Gastrocnemius medialis (tissue), 4 donors: Measurements from ENCODE around the gene ADRA1B. TPM values are rescaled to one million over a fixed set of nuclear protein-coding genes. Genes with fewer than 3 reads are reported as not detected.
A peak's percentile ranks its signal among the peaks of the same experiment; 100 is the strongest.

Experiments used
- ATAC-seq, 2 donors: fragments of 150-250 bp; one replicate each; pipeline ENCODE4 v1.9.1; 2016
- DNase-seq, 2 donors: peaks; one replicate each; pipeline ENCODE4 v3.0.0-alpha.2; 2019
- H3K27ac ChIP-seq, 4 donors: fragments of 200-600 bp; sonication (generic); 1 replicate in 1 of 4; 2 replicates in 3 of 4; pipeline ENCODE4 v1.5.1; 2016 to 2018; ENCODE audit warnings: mild to moderate bottlenecking in 2 of 4, moderate library complexity in 1 of 4
- H3K27me3 ChIP-seq, 3 donors: fragments of 200-600 bp; sonication (generic) in 2 of 3; 1 replicate in 1 of 3; 2 replicates in 2 of 3; pipeline versions ENCODE4 v1.5.1 to v1.6.0; 2016 to 2019; ENCODE audit warnings: mild to moderate bottlenecking in 1 of 3, moderate library complexity in 1 of 3
- H3K36me3 ChIP-seq, 2 donors: fragments of 200-600 bp; sonication (generic) in 1 of 2; one replicate each; pipeline ENCODE4 v1.5.1; 2017 to 2018
- H3K4me1 ChIP-seq, 2 donors: fragments of 200-600 bp; sonication (generic) in 1 of 2; one replicate each; pipeline ENCODE4 v1.5.1; 2016 to 2017; ENCODE audit warnings: mild to moderate bottlenecking in 2 of 2
- H3K4me3 ChIP-seq, 4 donors: fragments of 200-600 bp; sonication (generic) in 3 of 4; 1 replicate in 1 of 4; 2 replicates in 3 of 4; pipeline ENCODE4 v1.5.1; 2016 to 2019; ENCODE audit warnings: mild to moderate bottlenecking in 2 of 4
- H3K9me3 ChIP-seq, 3 donors: fragments of 200-600 bp; sonication (generic) in 2 of 3; 1 replicate in 1 of 3; 2 replicates in 2 of 3; pipeline ENCODE4 v1.5.1; 2016 to 2019
- CTCF ChIP-seq, 5 experiments: fragments of 450-650 bp in 3 of 5; fragments of 200-600 bp in 2 of 5; sonication (generic) in 2 of 5; IDR thresholded peaks in 4 of 5; conservative IDR thresholded peaks in 1 of 5; 1 replicate in 4 of 5; 2 replicates in 1 of 5; pipeline ENCODE4 v1.5.1; 2016 to 2019; ENCODE audit warnings: antibody characterized with exemption in 5 of 5, mild to moderate bottlenecking in 3 of 5, moderate library complexity in 3 of 5
- POLR2A ChIP-seq, 2 donors: fragments of 450-650 bp; IDR thresholded peaks; one replicate each; pipeline ENCODE4 v1.6.1; 2017; ENCODE audit warnings: antibody characterized with exemption in 2 of 2, mild to moderate bottlenecking in 2 of 2, moderate library complexity in 2 of 2
- in situ Hi-C, 4 donors: fragments of 200-750 bp; cut with MboI; loops; one replicate each; pipeline versions ENCODE4 v1.15.0 to v1.8.0; 2017; ENCODE audit warnings: low sequenced_read_pairs in 4 of 4
- intact Hi-C: fragments of 100-400 bp; cut with DNase I; formaldehyde crosslinking; loops from one replicate; pipeline ENCODE4 v1.15.1; 2023; ENCODE audit warnings: low total_unique reads
- total RNA-seq, 4 donors: library from RNA; depleted of rRNA; stranded (reverse); fragments of >200 nt; gene quantifications; one replicate each; pipeline versions ENCODE4 v1.1.0 to v1.2.3, GENCODE V29; 2016

ADRA1B gene
- total RNA-seq, 4 donors from 2014 or later, result 0.61 to 1.9 (median 0.94) TPM

DNA sequence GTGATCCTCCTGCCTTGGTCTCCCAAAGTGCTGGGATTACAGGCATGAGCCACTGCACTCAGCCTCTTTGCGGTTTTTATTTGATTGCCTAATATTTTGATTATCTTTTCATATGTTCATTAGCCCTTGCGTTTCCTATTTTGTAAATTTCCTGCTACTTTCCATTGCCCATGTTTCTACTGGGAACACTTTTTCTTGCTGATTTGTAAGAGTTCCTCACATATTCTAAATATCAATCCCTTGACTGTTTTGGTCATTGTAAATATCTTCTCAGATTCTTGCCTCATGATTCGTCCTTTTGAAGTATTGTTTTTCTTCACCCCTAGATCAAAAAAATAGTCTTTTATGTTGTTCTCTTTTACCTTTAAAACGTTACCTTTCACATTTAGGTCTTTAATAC is 54.8 kb downstream of the ADRA1B start:
- Histone ChIP-seq H3K4me1 (no peaks in the 10 kb centered on the region), H3K36me3 (no peaks in the 10 kb centered on the region), H3K9me3 (no peaks in the 10 kb centered on the region), H3K4me3 (no peak overlapping the region), H3K27me3 (peaks cover 27 to 31% (median 30%) of the 10 kb centered on the region in 3 donors), H3K27ac (no peak overlapping the region)
- in situ Hi-C loops, result no loop called here
- TF ChIP-seq POLR2A (IDR thresholded peaks at IDR 0.05) (no peak), CTCF (IDR thresholded peaks at IDR 0.05 in 4 of 5, conservative IDR thresholded peaks at IDR 0.05 in 1 of 5) (no peak)
- DNase-seq (no peak), ATAC-seq (no peak)
- intact Hi-C loops, result no loop called here

DNA sequence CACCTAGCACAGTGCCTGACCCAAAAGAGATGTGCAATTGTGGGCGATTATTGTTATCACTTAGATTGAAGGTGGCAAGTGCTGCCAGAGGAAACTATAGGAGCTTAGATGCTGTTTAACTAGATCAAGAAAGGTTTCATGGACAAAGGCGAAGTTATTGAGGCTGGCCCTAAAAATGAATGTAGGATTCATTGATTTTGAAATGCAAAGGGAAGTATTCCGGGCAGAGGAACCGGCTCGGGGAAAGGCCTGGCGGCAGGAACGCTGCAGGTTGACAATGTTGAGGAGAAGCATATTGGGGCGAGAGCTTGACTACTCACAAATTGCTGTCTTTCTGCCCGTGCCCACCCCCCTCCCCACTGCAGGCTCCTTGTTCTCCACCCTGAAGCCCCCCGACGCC is 55.2 kb downstream of the ADRA1B start:
- no peak for ATAC-seq
- in situ Hi-C loops, result no loop called here
- H3K36me3 ChIP-seq, result no peaks in the 10 kb centered on the region
- no peaks in the 10 kb centered on the region for H3K4me1 ChIP-seq
- no peaks in the 10 kb centered on the region for H3K9me3 ChIP-seq
- intact Hi-C loops, result no loop called here
- peaks cover 27 to 31% (median 30%) of the 10 kb centered on the region in 3 donors for H3K27me3 ChIP-seq
- no peak for DNase-seq
- H3K4me3 ChIP-seq, result no peak overlapping the region
- no peak overlapping the region for H3K27ac ChIP-seq
- TF ChIP-seq CTCF (IDR thresholded peaks at IDR 0.05 in 4 of 5, conservative IDR thresholded peaks at IDR 0.05 in 1 of 5) (no peak), POLR2A (IDR thresholded peaks at IDR 0.05) (no peak)

DNA sequence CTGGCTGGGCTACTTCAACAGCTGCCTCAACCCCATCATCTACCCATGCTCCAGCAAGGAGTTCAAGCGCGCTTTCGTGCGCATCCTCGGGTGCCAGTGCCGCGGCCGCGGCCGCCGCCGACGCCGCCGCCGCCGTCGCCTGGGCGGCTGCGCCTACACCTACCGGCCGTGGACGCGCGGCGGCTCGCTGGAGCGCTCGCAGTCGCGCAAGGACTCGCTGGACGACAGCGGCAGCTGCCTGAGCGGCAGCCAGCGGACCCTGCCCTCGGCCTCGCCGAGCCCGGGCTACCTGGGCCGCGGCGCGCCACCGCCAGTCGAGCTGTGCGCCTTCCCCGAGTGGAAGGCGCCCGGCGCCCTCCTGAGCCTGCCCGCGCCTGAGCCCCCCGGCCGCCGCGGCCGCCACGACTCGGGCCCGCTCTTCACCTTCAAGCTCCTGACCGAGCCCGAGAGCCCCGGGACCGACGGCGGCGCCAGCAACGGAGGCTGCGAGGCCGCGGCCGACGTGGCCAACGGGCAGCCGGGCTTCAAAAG is 55.7 kb downstream of the ADRA1B start:
- no peaks in the 10 kb centered on the region for H3K36me3 ChIP-seq
- in situ Hi-C loops, result no loop called here
- peak overlapping the region in 2 of 4 donors; percentile 22 to 34 for H3K4me3 ChIP-seq
- ATAC-seq (no peak), DNase-seq (no peak)
- H3K27ac ChIP-seq, result no peak overlapping the region
- TF ChIP-seq POLR2A (IDR thresholded peaks at IDR 0.05) (no peak), CTCF (IDR thresholded peaks at IDR 0.05 in 4 of 5, conservative IDR thresholded peaks at IDR 0.05 in 1 of 5) (no peak)
- intact Hi-C loops, result no loop called here
- H3K27me3 ChIP-seq, result peaks cover 27 to 31% (median 30%) of the 10 kb centered on the region in 3 donors
- no peaks in the 10 kb centered on the region for H3K9me3 ChIP-seq
- no peaks in the 10 kb centered on the region for H3K4me1 ChIP-seq

DNA sequence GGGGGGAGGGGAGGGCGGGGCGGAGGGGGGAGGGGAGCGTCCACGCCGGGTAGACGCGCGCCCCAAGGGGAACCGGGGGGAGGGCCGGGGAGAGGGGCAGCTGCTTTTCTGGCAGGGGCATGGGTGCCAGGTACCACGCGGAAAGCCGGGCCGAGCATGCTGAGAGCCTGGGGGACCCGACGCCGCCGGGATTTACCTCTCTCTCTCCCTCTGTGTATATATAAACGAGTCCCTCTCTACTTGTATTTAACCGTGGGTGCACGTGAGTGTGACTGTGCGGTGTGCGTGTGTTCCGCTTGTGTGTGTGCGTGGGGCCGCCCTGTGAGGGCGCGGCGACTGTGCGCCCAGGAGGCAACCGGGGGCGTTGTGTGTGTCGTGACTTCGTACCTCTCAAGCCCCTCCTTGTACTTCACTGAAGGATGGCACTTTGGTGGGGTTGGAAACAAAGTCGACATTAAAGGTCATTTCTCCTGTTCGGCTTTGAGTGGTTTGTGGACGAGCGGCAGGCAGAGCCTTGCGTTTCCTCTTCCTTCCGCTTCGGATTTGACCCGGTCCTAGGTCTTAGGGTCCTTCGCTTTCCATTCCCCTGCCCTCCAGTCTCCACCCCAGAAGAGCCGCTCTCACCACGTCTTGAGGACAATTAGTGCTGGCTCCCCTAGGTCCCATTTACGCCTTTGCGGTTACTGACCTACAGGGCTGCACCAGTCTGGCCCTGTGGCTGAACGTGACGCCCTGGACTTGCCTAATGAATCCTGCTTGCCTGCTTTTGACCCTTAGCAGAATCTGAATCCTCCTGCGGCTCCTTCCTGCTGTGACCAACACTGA is 56.5 kb downstream of the ADRA1B start:
- no peak for DNase-seq
- intact Hi-C loops (no loop called here), in situ Hi-C loops (no loop called here)

More for the DNA sequence above, 56.5 kb downstream of the ADRA1B start:
- ATAC-seq, result no peak
- H3K27me3 ChIP-seq, result peaks cover 27 to 31% (median 30%) of the 10 kb centered on the region in 3 donors
- peak overlapping the region in 1 of 4 donors; percentile 22 for H3K4me3 ChIP-seq
- no peaks in the 10 kb centered on the region for H3K4me1 ChIP-seq
- H3K36me3 ChIP-seq, result no peaks in the 10 kb centered on the region
- TF ChIP-seq POLR2A (IDR thresholded peaks at IDR 0.05), result no peak
- no peak for TF ChIP-seq CTCF (IDR thresholded peaks at IDR 0.05 in 4 of 5, conservative IDR thresholded peaks at IDR 0.05 in 1 of 5)
- no peak overlapping the region for H3K27ac ChIP-seq
- no peaks in the 10 kb centered on the region for H3K9me3 ChIP-seq
